D721Med (cell line): Measurements from ENCODE around the gene SPARC.

Experiments used
- DNase-seq: peaks from one replicate; pipeline ENCODE4 v3.0.0; 2011; ENCODE audit warnings: low spot score; ENCODE audit not compliant: insufficient read length
- FAIRE-seq: peaks from 2 replicates; lab custom pipeline; 2011; peaks lifted over from hg19 to GRCh38; lab: Jason Lieb, UNC
- CTCF ChIP-seq: IDR thresholded peaks from 2 replicates; pipeline ENCODE4 v1.5.1; 2012; ENCODE audit warnings: mild to moderate bottlenecking, control low read depth; ENCODE audit not compliant: insufficient read depth; ENCODE audit errors: missing control alignments

Gene SPARC

DNA sequence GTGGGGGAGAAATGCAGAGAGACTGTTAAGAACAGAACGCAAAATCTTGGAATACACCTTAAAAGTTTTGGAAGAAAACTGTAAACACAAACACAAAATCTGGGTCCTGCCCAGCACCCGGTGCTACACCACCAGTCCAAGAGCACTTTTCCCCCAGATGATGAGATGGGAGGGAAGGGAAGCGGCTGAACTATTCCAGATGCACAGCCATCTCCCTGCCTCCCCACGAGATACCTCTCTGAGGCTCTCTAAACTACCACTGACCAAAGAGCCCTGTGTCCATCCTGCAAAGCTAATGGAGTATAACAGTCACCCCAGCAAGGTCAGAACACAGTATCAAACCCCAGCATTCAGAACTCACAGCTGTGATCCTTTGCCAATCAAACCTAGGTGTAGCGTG is 8.0 kb downstream of the SPARC start:
- no peak for TF ChIP-seq CTCF
- DNase-seq (no peak), FAIRE-seq (no peak)

- no peak for DNase-seq
- no peak for TF ChIP-seq CTCF
- no peak for FAIRE-seq
Observed at GRCh38 chr5:151677776-151678545, 8.8 kb downstream of the SPARC start.

DNA sequence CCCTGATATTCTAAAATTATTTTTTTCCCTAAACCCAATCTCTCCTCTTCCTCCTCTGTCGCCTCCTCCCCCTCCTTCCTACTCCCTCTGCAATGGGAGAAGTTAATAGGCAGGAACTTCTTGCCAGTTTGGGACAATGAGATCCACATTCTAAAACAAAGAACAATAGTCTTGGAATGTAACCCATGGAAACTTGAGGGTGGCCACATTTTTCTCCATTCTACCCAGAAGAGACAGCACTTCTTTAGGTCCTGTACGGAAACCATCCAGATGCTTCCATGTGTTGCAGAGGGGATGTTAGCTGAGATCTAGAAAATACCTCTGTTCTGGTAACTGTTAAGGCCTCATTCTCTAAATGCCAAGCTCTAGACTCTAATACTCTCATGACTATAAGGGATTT is 10.0 kb downstream of the SPARC start:
- TF ChIP-seq CTCF = no peak
- DNase-seq (no peak), FAIRE-seq (no peak)

GRCh38 chr5:151676314-151676712 is 10.4 kb downstream of the SPARC start:
- DNase-seq = no peak
- no peak for FAIRE-seq

DNA sequence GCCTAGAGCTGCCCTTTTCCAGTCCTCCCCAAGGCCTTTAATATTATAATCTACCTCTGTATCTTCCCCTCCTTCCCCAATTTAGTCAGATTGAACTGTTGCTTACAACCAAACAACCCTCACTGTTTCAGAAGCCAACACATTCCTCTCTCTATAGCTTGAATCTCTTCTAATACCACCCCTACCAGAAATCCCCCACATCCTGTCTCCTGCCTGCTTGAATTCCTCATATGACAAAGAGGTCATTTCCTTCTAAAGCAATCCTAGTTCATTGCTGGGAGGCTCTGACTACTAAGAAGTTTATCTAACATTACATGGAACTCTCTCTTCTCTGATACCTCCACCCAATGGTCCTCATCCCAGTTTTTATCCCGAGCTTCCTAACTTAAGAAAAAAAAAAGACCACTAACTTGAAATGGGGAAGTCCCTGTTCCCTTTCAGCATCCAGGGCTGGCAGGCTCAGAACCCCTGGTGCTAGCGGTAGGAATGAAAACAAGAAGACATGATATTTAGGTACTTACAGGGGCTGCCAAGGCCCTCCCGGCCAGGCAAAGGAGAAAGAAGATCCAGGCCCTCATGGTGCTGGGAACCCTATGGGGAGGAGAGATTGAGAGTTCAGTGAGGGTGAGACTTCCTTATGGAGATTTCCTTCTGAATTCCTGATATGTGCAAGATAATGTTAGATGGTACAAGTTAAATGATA is 11.0 kb downstream of the SPARC start:
- no peak for TF ChIP-seq CTCF
- DNase-seq (no peak), FAIRE-seq (no peak)

More at GRCh38 chr5:151676314-151676712, 10.4 kb downstream of the SPARC start:
- TF ChIP-seq CTCF = no peak

- no peak for TF ChIP-seq CTCF
- no peak for FAIRE-seq
- no peak for DNase-seq
Observed at GRCh38 chr5:151674626-151675610, 11.8 kb downstream of the SPARC start.
